IMR-90 (cell line): Measurements from ENCODE around the gene ESAM. TPM values are rescaled to one million over a fixed set of nuclear protein-coding genes. Genes with fewer than 3 reads are reported as not detected.

ENCODE experiments used
- ATAC-seq: fragments of 200-7000 bp; cut with Tn5 transposase; 2 replicates; pipeline ENCODE4 v1.9.1; 2020; ENCODE audit warnings: low read depth, mild to moderate bottlenecking, moderate library complexity
- BruUV-seq: library from RNA; stranded (reverse); fragments of 400-500 nt; replicated peaks from 2 replicates; lab custom pipeline; 2021; lab: Mats Ljungman, UMichigan
- CTCF ChIA-PET: fragments of 300-600 bp; formaldehyde crosslinking; extraction: SDS; loops from one replicate; lab custom pipeline; 2021; ENCODE audit warnings: antibody characterized with exemption; lab: Yijun Ruan, JAX
- POLR2A ChIA-PET: fragments of 300-600 bp; sonication (Branson Sonifier 250); formaldehyde crosslinking; loops from one replicate; lab custom pipeline; 2022; ENCODE audit warnings: antibody characterized with exemption; ENCODE audit not compliant: unreplicated experiment; lab: Charles Lee
- DNase-seq: peaks from one replicate; pipeline ENCODE4 v3.0.0; 2013
- H2AFZ ChIP-seq: replicated peaks from 2 replicates; pipeline ENCODE3; 2013; ENCODE audit warnings: low read length, mild to moderate bottlenecking; ENCODE audit not compliant: poor library complexity
- H2AK5ac ChIP-seq: 2 replicates; pipeline ENCODE4 v1.6.1; 2013; ENCODE audit warnings: low read depth, low read length, inconsistent platforms
- H2AK9ac ChIP-seq: replicated peaks from 2 replicates; pipeline ENCODE3; 2013; ENCODE audit warnings: mild to moderate bottlenecking, low read depth, low read length, moderate library complexity; ENCODE audit not compliant: poor library complexity
- H2BK120ac ChIP-seq: 2 replicates; pipeline ENCODE4 v1.6.1; 2013; ENCODE audit warnings: low read depth, low read length, inconsistent platforms
- H2BK15ac ChIP-seq: 3 replicates; pipeline ENCODE4 v1.6.1; 2013; ENCODE audit warnings: low read depth, low read length, inconsistent platforms
- H2BK20ac ChIP-seq: 2 replicates; pipeline ENCODE4 v1.6.1; 2013; ENCODE audit warnings: low read depth, mild to moderate bottlenecking, inconsistent platforms, low read length, moderate library complexity
- H2BK5ac ChIP-seq: 2 replicates; pipeline ENCODE4 v1.6.1; 2013; ENCODE audit warnings: mild to moderate bottlenecking, low read depth, low read length, inconsistent platforms; ENCODE audit not compliant: poor library complexity, severe bottlenecking
- H3K14ac ChIP-seq: replicated peaks from 2 replicates; pipeline ENCODE4 v1.6.1; 2013; ENCODE audit warnings: low read depth, low read length, inconsistent platforms
- H3K18ac ChIP-seq: 2 replicates; pipeline ENCODE4 v1.6.1; 2013; ENCODE audit warnings: low read depth, low read length, control low read depth
- H3K23ac ChIP-seq: 2 replicates; pipeline ENCODE4 v1.6.1; 2013; ENCODE audit warnings: low read depth, low read length, inconsistent platforms
- H3K27ac ChIP-seq: 2 replicates; pipeline ENCODE4 v1.5.1; 2013; ENCODE audit warnings: mild to moderate bottlenecking, control low read depth, low read length; ENCODE audit not compliant: insufficient read depth
- H3K27me3 ChIP-seq: 2 replicates; pipeline ENCODE4 v1.6.1; 2013; ENCODE audit warnings: low read length; ENCODE audit not compliant: control insufficient read depth, insufficient read depth
- H3K36me3 ChIP-seq: 2 replicates; pipeline ENCODE4 v1.6.1; 2013; ENCODE audit warnings: low read length, mixed read lengths; ENCODE audit not compliant: control insufficient read depth, insufficient read depth
- H3K4ac ChIP-seq: 2 replicates; pipeline ENCODE4 v1.6.1; 2013; ENCODE audit warnings: low read depth, low read length, inconsistent platforms
- H3K4me1 ChIP-seq: 2 replicates; pipeline ENCODE4 v1.6.1; 2013; ENCODE audit warnings: low read length, mixed read lengths; ENCODE audit not compliant: control insufficient read depth, insufficient read depth
- H3K4me2 ChIP-seq: 2 replicates; pipeline ENCODE4 v1.6.1; 2013; ENCODE audit warnings: low read depth, mild to moderate bottlenecking, control low read depth, low read length, moderate library complexity
- H3K4me3 ChIP-seq: 2 replicates; pipeline ENCODE4 v1.5.1; 2013; ENCODE audit warnings: low read depth, mild to moderate bottlenecking, control low read depth, low read length, moderate library complexity; ENCODE audit not compliant: insufficient read depth
- H3K56ac ChIP-seq: 2 replicates; pipeline ENCODE4 v1.6.1; 2013; ENCODE audit warnings: low read length, inconsistent platforms; ENCODE audit not compliant: insufficient read depth; ENCODE audit errors: extremely low read depth
- H3K79me1 ChIP-seq, 2 experiments: 2 replicates each; pipeline ENCODE4 v1.6.1; 2013; ENCODE audit warnings: low read length in 2 of 2, inconsistent platforms in 1 of 2, low read depth in 1 of 2
- H3K9ac ChIP-seq: 2 replicates; pipeline ENCODE4 v1.6.1; 2013; ENCODE audit warnings: low read depth, low read length, control low read depth
- H3K9me1 ChIP-seq: 2 replicates; pipeline ENCODE4 v1.6.1; 2013; ENCODE audit warnings: low read length, inconsistent platforms; ENCODE audit not compliant: insufficient read depth
- H3K9me3 ChIP-seq: 2 replicates; pipeline ENCODE4 v1.6.1; 2013; ENCODE audit warnings: low read length; ENCODE audit not compliant: control insufficient read depth, insufficient read depth
- H4K20me1 ChIP-seq: 2 replicates; pipeline ENCODE4 v1.6.1; 2013; ENCODE audit warnings: low read length, inconsistent platforms; ENCODE audit not compliant: insufficient read depth
- H4K5ac ChIP-seq: 2 replicates; pipeline ENCODE4 v1.6.1; 2013; ENCODE audit warnings: mild to moderate bottlenecking, low read depth, low read length, control low read depth
- H4K8ac ChIP-seq, 2 experiments: 2 replicates each; pipeline ENCODE4 v1.6.1; 2013; ENCODE audit warnings: low read depth in 2 of 2, low read length in 2 of 2, control low read depth in 1 of 2, inconsistent platforms in 1 of 2
- H4K91ac ChIP-seq: 2 replicates; pipeline ENCODE4 v1.6.1; 2013; ENCODE audit warnings: low read depth, low read length, inconsistent platforms; ENCODE audit not compliant: insufficient read depth
- BHLHE40 ChIP-seq: fragments of 150-350 bp; IDR thresholded peaks from 2 replicates; pipeline ENCODE4 v1.6.1; 2016; ENCODE audit warnings: mild to moderate bottlenecking, low read depth, low read length
- CEBPB ChIP-seq: IDR thresholded peaks from 2 replicates; pipeline ENCODE4 v1.6.1; 2012; ENCODE audit warnings: low read depth, low read length, improper control_type of control experiment
- CHD1 ChIP-seq: IDR thresholded peaks from 2 replicates; pipeline ENCODE4 v1.6.1; 2012; ENCODE audit warnings: low read depth, low read length, improper control_type of control experiment
- FOS ChIP-seq: fragments of 150-350 bp; IDR thresholded peaks from 2 replicates; pipeline ENCODE4 v1.6.1; 2016; ENCODE audit warnings: low read depth, low read length
- MAFK ChIP-seq: IDR thresholded peaks from 2 replicates; pipeline ENCODE4 v1.6.1; 2012; ENCODE audit warnings: low read depth, low read length, improper control_type of control experiment
- MAZ ChIP-seq: IDR thresholded peaks from 2 replicates; pipeline ENCODE4 v1.6.1; 2012; ENCODE audit warnings: low read depth, mild to moderate bottlenecking, low read length, improper control_type of control experiment, moderate library complexity, borderline replicate concordance
- MXI1 ChIP-seq: IDR thresholded peaks from 2 replicates; pipeline ENCODE4 v1.6.1; 2012; ENCODE audit warnings: low read depth, mild to moderate bottlenecking, low read length, moderate library complexity, borderline replicate concordance
- NFE2L2 ChIP-seq: fragments of 150-350 bp; IDR thresholded peaks from 2 replicates; pipeline ENCODE4 v1.6.1; 2016; ENCODE audit warnings: low read depth, mild to moderate bottlenecking, low read length
- POLR2A ChIP-seq: IDR thresholded peaks from 2 replicates; pipeline ENCODE4 v1.6.1; 2012; ENCODE audit warnings: mild to moderate bottlenecking, low read depth, low read length
- RAD21 ChIP-seq: IDR thresholded peaks from 2 replicates; pipeline ENCODE4 v1.6.1; 2012; ENCODE audit warnings: low read length, improper control_type of control experiment
- RCOR1 ChIP-seq: IDR thresholded peaks from 2 replicates; pipeline ENCODE4 v1.6.1; 2012; ENCODE audit warnings: mild to moderate bottlenecking, low read length, improper control_type of control experiment; ENCODE audit not compliant: insufficient replicate concordance
- RFX5 ChIP-seq: IDR thresholded peaks from 2 replicates; pipeline ENCODE4 v1.8.0; 2012; ENCODE audit warnings: low read depth, mild to moderate bottlenecking, low read length, moderate library complexity
- SMC3 ChIP-seq: fragments of 150-350 bp; IDR thresholded peaks from 2 replicates; pipeline ENCODE4 v1.6.1; 2016; ENCODE audit warnings: low read depth, mild to moderate bottlenecking, antibody characterized with exemption, low read length, moderate library complexity
- WGBS, 2 experiments: methylation state at CpG; one replicate each; pipeline versions ENCODE4 v1.1.5 to v1.1.7; 2013; ENCODE audit warnings: missing lambda C conversion rate in 2 of 2; ENCODE audit not compliant: insufficient read length in 1 of 2; ENCODE audit errors: extremely low coverage in 2 of 2; 5-methylcytosine and 5-hydroxymethylcytosine counted together
- dilution Hi-C: fragments of 300-500 bp; cut with HindIII; formaldehyde crosslinking; loops from one replicate; pipeline ENCODE4 v1.14.3; 2018; ENCODE audit warnings: low sequenced_read_pairs; ENCODE audit not compliant: unreplicated experiment
- in situ Hi-C: fragments of 300-500 bp; cut with MboI; formaldehyde crosslinking; loops from 3 replicates; pipeline ENCODE4 v1.14.3; 2019; ENCODE audit warnings: low sequenced_read_pairs, inconsistent platforms, mixed read lengths
- intact Hi-C: fragments of 100-400 bp; cut with micrococcal nuclease; formaldehyde crosslinking; loops from 2 replicates; pipeline ENCODE4 v1.10.0; 2022
- polyA plus RNA-seq, 3 experiments: library from polyadenylated mRNA; depleted of rRNA; stranded (reverse); fragments of >200 nt; gene quantifications; 2 replicates each; pipeline ENCODE4 v1.2.3, GENCODE V29; 2012; ENCODE audit warnings: low replicate concordance in 1 of 3
- total RNA-seq: library from RNA; depleted of rRNA; stranded (reverse); fragments of >200 nt; gene quantifications from 2 replicates; pipeline ENCODE4 v1.2.3, GENCODE V29; 2012
- TF ChIP-seq, protein P1 (sequence below): conservative IDR thresholded peaks from 2 replicates; pipeline ENCODE4 v1.5.1; 2012; ENCODE audit warnings: mild to moderate bottlenecking, low read depth, low read length, improper control_type of control experiment
- TF ChIP-seq, protein P2 (sequence below): fragments of 150-350 bp; IDR thresholded peaks from 2 replicates; pipeline ENCODE4 v1.6.1; 2016; ENCODE audit warnings: low read depth, mild to moderate bottlenecking, low read length, moderate library complexity, borderline replicate concordance

The ESAM gene
- total and polyA plus RNA-seq, 2 of the 4 experiments (the other 2 are of a cell fraction), result under 0.01 to 0.12 TPM

DNA sequence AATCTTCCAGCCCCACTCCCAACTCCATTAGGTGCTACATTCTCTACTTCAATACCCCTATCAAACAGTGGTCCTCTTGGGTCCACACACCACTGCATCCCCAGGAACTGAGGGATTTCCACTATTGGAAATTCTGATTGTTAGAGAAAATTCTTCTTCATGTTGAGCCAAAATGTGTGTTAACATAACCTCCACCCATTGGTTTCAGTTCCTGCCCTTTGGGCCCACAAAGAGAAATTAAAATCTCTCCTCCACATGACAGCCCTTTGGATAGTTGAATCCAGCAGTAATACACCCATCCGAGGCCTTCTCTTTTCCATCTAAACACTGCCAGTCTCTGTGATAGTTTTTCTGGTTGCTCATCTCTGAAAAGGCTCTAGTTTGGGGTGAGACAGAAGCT, 12.2 kb downstream of the ESAM start:
- peaks cover 14% of the 10 kb centered on the region for H3K4me1 ChIP-seq
- H3K9me1 ChIP-seq, result peaks cover 25% of the 10 kb centered on the region
- no peak overlapping the region for H3K56ac ChIP-seq
- no peak overlapping the region for H2BK5ac ChIP-seq
- H3K14ac ChIP-seq, result no peak overlapping the region
- WGBS, 2 experiments, result no CpG with 5 or more reads among the region's 1 CpG
- CTCF ChIA-PET, result interaction anchor here (1.2 kb wide), 1 partner anchor 8 kb away, joined by 3 read pairs; no protein-coding TSS in a partner anchor
- H2AFZ ChIP-seq, result no peak overlapping the region
- H3K36me3 ChIP-seq, result no peaks in the 10 kb centered on the region
- no peak overlapping the region for H3K4ac ChIP-seq
- H4K20me1 ChIP-seq, result no peaks in the 10 kb centered on the region
- no TSS peak for BruUV-seq
- no peak overlapping the region for H3K9ac ChIP-seq
- POLR2A ChIA-PET, result no interaction called here
- H4K8ac ChIP-seq, result no peak overlapping the region
- no peaks in the 10 kb centered on the region for H3K9me3 ChIP-seq
- no peaks in the 10 kb centered on the region; a peak in 1 of 4 replicates for H3K79me1 ChIP-seq
- no peak for DNase-seq
- no peak overlapping the region for H4K91ac ChIP-seq
- no peak overlapping the region for H3K27ac ChIP-seq
- no peak overlapping the region for H3K23ac ChIP-seq
- no peak overlapping the region for H4K5ac ChIP-seq
- no peak overlapping the region for H2BK20ac ChIP-seq
- no peak for TF ChIP-seq SMC3
- no peak for TF ChIP-seq RCOR1
- no peak for TF ChIP-seq POLR2A
- TF ChIP-seq BHLHE40, result no peak
- no peak for TF ChIP-seq RAD21
- no peak for TF ChIP-seq MXI1
- no peak for TF ChIP-seq FOS
- TF ChIP-seq MAFK, result no peak
- no peak for TF ChIP-seq RFX5
- TF ChIP-seq, protein P1, sequence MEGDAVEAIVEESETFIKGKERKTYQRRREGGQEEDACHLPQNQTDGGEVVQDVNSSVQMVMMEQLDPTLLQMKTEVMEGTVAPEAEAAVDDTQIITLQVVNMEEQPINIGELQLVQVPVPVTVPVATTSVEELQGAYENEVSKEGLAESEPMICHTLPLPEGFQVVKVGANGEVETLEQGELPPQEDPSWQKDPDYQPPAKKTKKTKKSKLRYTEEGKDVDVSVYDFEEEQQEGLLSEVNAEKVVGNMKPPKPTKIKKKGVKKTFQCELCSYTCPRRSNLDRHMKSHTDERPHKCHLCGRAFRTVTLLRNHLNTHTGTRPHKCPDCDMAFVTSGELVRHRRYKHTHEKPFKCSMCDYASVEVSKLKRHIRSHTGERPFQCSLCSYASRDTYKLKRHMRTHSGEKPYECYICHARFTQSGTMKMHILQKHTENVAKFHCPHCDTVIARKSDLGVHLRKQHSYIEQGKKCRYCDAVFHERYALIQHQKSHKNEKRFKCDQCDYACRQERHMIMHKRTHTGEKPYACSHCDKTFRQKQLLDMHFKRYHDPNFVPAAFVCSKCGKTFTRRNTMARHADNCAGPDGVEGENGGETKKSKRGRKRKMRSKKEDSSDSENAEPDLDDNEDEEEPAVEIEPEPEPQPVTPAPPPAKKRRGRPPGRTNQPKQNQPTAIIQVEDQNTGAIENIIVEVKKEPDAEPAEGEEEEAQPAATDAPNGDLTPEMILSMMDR, result no peak
- TF ChIP-seq CEBPB, result no peak
- TF ChIP-seq MAZ, result no peak
- TF ChIP-seq CHD1, result no peak
- TF ChIP-seq, protein P2, sequence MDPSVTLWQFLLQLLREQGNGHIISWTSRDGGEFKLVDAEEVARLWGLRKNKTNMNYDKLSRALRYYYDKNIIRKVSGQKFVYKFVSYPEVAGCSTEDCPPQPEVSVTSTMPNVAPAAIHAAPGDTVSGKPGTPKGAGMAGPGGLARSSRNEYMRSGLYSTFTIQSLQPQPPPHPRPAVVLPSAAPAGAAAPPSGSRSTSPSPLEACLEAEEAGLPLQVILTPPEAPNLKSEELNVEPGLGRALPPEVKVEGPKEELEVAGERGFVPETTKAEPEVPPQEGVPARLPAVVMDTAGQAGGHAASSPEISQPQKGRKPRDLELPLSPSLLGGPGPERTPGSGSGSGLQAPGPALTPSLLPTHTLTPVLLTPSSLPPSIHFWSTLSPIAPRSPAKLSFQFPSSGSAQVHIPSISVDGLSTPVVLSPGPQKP, result no peak
- TF ChIP-seq NFE2L2, result no peak
- no peak overlapping the region for H2BK120ac ChIP-seq
- in situ Hi-C loops (no loop called here), intact Hi-C loops (loop anchor here (10.0 kb wide), 1 partner anchor 75 kb away; the partner anchor contains the start of genes SIAE and SPA17), dilution Hi-C loops (no loop called here)
- ATAC-seq, result no peak
- no peak overlapping the region; the same call in 2 of the 3 replicates for H2BK15ac ChIP-seq
- no peaks in the 10 kb centered on the region; the same call in 1 of the 2 replicates for H3K27me3 ChIP-seq
- no peak overlapping the region for H2AK9ac ChIP-seq
- H3K4me3 ChIP-seq, result no peak overlapping the region
- no peak overlapping the region for H2AK5ac ChIP-seq
- no peak overlapping the region for H3K4me2 ChIP-seq
- H3K18ac ChIP-seq, result no peak overlapping the region
